Hindlimb muscle (tissue), 1 donor: ENCODE data around the gene PSMB7. TPM values are rescaled to one million over a fixed set of nuclear protein-coding genes. Genes with fewer than 3 reads are reported as not detected.

Experiments
- DNase-seq: peaks from one replicate; pipeline ENCODE4 v3.0.0-alpha.2; 2013
- polyA plus RNA-seq: library from polyadenylated mRNA; unstranded; fragments of 120-200 nt; gene quantifications from one replicate; pipeline ENCODE4 v1.2.1, GENCODE V29; 2013; ENCODE audit not compliant: insufficient read length

The PSMB7 gene
- polyA plus RNA-seq, 1 donor, result 188 TPM

DNA sequence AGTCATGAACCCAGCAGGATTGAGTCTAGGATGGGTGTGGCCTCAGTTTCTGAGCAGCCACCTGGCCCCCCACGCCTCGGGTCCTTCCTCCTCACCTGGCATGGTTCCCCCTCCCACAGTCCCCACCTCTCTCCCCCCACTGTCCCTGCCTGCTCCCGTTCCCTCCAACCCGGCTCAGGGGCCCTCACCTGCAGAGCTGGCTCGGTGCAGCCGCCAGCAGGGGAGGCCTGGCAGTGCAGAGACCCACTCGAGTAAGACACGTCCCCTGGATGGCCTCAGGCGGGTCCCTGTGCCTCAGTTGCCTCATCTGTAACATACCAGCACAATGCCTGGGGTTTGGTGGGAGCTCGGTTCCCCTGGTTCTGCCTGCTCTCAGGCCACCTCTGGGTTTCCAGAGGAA lies 91.3 kb downstream of the PSMB7 start:
- no peak for DNase-seq

DNA sequence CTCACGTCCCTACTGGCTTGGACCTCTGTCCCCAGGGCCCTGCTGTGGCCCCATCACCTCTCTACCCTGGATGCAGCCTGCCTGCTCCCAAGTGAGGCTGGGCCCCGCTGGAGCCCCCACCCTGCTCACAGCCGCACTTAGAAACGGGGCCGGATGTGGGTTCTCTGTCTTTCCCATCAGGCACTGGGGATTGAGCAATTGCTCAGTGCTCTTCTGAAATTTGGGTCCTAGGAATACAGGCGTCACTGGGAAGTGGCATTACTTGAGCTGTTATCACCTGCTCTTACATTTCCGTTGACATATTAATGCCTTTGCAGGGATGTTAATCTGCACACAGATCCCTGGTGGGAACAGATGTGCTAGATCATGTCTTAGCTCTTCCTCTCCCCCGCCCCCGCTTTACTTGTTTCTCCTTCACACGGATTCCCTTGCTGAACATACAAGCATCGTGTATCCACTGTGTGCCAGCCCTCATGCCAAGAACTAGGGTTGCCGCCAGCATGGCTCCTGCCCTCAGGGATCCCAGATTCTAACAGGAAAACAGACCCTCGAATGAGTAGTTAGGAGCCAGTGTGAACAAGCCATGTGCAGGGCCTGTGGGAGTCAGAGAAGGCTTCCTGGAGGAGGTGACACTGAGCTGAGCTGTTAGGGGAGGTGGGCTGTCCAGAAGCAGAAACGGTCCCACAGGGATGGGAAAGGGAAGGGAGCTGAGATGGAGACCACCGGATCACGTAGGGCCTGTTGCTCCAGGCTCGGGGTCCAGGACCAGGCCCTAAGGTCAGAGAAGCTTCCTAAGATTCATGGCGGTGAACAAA lies 92.4 kb downstream of the PSMB7 start:
- no peak for DNase-seq

DNA sequence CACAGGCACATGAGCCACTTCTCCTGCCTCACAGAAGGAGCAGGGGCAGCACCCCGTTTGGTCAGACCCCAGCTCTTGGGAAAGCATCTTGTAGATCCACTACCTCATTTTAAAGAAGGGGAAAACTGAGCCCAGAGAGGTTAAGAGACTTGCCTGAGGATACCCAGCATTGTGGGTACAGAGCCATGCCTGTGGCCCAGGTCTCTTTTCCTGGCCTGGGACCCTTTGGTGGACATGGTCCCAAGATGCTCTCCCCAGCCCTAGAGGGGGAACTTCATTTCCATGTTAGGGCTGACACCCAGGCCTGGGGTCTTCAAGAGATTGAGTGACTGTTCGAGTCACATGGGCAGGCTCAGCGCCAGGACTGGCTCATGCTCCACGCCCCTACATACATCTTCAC lies 93.3 kb downstream of the PSMB7 start:
- DNase-seq, result no peak

DNA sequence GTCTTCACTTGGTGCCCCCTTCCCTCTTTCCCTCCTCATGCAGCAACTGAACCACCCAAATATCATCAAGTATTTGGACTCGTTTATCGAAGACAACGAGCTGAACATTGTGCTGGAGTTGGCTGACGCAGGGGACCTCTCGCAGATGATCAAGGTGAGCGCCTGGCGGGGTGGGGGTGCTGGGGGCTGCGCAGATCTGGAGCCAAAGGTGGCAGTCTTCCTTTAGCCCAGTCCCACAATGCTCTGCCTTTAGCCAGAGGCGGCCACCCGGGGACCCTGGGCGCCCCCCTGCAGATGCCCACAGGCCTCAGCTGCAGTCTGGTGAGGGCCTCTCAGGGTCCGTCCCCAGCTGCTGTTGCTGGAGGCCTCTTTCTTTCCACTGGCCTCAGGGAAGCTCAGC lies 93.8 kb downstream of the PSMB7 start:
- DNase-seq, result no peak

DNA sequence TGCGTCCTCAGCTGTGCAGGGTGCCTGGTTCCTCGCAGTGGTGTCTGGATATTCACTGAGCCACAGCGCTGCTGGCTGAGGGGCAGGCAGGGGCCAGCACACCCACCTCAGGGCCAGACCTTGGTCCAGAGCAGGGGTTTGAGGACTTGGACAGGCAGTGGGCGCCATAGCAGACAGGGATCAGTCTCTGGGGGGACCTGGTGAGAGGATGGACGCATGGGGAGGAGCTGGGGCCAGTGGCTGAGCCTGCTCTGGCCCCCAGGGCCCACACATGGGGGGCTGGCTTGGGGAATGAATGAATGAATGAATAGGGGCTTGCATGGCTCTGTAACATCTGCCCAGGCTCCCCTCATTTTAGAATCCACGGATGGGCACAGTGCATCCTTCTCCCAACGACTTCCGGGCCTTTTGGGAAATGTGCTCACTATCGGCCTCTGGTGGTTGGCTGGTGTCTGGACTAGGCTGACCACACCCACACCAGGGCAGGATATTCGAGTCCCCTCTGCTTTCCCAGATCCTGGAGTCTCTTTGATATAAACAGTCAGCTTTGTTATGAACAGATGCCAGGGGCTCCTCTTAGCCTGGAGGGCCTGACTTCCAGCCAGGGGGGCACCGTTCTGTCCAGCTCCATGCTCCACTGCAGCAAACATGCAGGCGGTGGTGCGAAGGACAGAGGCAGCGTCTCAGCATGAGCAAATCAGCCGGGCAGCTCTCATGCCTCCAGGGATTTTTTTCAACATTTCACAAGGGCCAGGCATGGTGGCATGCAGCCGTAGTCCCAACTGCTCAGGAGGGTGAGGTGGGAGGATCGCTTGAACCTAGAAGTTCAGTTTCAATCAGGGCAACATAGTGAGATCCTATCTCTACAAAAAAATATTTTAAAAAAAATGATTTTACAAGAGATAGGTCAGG lies 94.9 kb downstream of the PSMB7 start:
- peak; percentile 57 for DNase-seq

DNA sequence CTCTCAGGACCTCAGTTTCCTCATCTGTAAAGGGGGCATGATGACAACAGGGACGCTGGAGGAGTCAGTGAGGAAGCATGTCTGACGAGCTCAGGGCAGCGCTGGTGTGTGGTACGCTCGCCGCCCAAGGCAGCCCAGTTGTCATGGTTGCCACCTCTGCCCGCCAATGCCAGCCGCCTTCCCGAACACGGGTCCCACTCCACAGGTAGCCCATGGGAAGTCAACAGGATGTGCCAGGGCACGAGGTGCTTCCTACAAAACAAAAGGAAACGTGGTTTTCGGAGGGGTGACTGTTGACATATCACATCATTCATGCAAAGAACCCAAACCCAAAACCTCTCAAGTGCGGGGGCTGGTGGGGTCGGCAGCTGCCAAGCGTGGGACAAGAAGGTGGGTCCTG lies 99.4 kb downstream of the PSMB7 start:
- DNase-seq, result no peak

DNA sequence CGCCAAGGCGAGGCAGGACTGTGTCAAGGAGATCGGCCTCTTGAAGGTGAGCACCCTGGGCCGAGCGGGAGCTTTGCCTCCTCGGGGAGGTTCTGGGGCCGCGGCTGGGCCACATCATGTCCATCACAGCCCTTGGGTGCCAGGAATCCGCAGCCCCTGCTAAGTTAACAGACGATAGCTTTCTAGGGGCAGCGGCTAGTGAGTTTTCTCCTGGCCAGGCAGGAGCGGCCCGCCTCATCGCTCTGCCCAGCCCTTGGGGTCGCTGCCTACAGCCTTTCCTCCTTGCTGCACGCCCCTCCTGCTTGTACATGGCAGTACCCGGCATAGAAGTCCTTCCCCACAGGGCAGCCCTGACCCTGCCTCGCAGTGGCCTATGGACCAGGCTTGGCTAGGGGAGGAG lies 101.3 kb downstream of the PSMB7 start:
- DNase-seq, result no peak

DNA sequence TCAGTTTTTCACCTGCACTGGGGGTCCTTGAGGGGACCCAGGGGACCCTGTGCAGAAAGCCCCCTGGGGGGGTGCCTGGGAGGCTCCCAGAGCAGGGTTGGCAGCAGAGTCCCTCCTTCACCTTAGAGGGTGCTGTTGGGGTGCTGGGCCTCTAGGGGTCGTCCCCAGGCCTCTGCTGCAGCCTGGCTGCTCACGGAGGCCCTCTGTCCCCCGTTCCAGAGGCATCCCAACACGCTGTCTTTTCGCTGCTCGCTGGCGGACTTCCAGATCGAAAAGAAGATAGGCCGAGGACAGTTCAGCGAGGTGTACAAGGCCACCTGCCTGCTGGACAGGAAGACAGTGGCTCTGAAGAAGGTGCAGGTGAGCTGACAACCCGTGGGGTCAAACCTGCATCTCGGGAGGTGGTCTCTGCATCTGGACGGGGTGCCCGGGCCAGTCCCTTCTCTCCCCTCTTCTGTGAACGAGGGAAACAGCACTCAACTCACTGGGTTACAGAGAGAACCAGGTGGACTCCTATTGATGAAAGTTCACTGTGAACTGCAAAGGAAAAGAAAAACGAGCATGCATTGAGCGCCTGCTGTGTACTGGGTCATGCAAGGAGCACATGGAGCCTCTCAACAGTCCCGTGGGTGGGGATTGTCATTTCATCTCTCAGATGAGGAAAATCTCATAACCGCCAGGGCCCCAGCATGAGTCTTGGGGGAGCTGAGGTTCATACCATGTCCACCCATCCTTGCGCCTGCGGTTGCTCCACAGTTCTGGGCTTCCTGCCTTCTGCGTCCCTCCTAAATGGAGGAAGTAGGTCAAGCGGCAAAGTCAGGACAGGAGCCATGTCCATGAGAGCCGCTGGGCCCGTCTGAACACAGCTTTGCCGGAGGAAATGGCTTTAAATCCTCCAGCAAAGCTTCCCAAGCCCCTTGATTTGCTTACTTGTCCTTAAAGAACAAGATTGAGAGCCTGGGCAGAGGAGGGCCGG lies 102.7 kb downstream of the PSMB7 start:
- DNase-seq, result no peak

DNA sequence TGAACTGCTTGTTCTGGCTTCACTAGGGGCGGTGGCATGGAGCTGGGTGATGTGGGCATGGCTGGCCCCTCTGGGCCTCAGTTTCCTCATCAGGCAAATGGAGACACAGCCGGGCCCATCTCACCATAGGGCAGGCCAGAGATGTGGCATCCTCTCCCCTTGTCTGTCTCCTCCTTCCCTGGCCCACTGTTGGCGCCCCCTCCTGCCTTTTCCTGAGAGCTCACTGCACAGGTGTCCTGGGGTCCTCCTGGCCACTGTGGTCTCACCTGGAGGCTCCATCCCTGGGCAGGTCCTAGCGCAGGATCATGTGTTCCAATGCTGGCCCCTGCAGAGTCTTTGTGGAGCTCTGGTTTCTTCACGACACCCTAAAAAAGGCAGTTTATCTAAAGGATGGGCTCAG lies 104.0 kb downstream of the PSMB7 start:
- DNase-seq, result no peak

DNA sequence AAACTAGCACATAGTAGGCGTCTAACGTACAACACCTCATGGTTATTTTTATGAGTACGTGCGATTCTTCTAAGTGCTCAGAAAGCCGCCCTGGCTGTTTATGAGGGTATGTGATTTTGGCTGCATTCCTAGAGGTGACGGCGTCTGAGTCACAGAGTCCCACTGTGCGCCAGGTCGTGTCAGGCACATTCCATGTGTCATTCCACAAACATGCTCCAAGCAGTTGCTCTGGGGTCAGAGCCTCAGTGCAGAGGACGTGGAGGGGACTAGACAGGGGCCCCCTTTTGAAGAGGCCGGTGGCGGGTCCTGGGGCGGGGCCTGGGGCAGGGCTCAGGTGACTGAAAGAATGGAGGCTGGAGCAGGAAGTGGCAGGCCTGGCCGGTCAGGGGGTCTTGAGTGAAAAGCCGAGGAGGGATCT lies 105.6 kb downstream of the PSMB7 start:
- no peak for DNase-seq

DNA sequence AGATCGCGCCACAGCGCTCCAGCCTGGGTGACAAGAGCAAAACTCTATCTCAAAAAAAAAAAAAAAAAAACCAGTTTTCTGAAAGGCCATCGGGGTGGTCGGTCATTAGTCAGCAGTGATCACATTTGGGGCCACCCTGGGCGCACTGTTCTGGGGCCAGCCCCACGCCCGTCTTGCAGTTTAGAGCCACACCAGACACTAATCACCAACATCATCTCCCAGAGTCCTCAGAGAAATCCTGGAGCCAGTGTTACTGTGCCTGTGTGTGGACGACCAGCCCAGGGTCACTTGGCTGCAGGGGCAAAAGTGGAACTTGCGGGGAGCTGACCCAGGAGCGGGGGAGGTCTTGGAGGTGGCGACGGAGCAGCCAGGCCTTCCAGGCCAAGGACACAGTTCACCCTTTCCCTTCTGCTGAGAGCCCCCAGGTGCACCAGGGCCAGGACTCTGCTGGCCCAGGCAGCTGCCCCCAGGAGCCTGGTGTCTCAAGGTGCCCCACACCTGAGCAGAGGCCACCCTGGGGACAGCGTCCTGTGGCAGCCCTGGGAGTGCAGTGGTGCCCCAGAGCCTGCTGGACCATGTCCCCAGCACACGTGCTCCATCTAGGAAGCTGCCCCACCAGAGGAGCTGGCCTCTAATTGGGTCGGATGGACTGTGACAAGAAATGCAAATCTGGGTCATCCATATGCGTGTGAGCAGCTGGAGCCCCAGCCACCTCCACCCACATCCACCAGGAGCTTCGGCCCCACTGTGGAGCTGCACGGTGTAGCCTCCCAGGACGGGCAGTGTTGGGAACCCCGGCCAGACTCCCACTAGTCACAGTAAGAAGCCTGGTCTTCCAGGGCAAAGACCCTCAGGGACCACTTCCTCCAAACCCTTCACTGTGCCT lies 106.4 kb downstream of the PSMB7 start:
- no peak for DNase-seq

DNA sequence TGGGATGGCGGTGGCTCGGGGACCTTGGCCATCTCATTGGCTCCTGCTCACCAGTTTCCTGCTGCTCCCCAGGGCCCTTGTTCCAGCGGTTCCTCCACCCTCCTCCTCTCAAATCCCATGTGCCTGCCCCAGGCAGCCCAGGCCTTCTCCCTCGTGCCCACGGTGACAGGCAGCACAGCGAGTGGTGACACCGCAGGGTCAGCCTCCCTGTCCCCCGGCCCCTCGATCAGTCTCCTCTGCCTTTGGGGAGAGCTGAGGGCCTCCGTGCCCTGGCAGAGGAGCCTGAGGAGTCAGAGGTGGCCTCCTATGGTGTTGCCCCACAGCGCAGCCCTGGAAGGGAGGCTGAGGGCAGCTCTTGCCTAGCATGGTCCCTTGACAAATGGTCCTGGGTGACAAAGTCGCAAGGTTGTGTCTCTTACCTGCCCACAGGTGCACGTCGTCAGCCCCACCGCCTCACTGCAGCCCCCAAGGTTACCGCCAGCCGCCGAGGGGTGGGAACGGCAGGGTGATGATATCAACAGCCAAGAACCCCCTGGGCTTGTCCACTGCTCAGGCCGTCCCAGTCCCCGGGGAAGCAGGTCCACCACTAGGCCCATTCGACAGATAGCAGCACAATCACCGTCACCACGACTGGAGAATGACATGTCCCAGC lies 107.7 kb downstream of the PSMB7 start:
- DNase-seq, result no peak

DNA sequence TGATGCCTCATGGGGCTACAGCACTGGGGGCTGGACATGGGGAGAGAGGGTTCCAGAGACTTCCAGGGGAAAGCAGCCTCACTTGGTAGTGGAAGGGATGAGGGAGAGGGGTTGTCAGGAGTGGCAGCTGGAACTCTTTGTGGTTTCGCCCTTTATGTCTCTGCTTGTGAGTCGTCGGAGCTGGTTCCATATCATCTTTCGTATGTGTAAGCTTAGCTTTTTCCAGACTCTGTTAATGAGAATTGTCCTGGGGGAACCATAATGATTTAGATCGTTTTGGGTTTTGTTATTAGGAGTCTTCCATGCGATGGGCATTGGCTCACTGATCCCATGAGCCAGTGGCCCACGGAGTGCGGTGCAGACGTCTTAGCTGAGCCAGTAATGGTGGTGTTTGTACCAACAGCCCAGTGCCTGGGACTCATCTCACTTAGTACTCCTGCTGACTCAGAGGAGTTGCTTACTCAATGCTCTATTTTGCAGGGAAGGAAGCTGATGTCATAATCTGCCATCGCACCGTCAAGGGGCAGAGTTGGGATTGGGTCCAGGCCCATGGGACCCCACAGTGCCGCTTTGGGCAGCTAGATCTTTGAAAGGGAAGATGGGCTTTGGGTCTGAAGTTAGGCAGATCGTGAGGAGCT lies 109.0 kb downstream of the PSMB7 start:
- no peak for DNase-seq

DNA sequence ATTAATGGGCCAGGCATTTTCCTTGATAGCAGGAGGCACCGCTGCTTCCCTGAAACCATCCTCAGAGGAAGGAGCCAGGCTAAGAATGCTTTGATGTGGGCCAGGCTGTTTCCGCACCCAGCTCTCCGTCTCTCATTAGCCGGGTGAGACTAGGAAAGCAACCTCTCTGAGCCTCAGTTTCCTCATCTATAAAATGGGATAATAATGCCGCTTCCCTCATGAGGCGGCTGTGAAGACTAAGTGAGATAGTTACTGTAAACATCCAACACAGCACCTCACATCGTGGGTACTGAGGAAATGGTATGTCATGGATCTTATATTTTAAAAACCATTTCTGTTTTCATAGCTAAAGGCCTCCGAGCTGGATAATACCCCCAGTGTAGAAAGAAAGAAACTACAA lies 111.0 kb downstream of the PSMB7 start:
- no peak for DNase-seq

DNA sequence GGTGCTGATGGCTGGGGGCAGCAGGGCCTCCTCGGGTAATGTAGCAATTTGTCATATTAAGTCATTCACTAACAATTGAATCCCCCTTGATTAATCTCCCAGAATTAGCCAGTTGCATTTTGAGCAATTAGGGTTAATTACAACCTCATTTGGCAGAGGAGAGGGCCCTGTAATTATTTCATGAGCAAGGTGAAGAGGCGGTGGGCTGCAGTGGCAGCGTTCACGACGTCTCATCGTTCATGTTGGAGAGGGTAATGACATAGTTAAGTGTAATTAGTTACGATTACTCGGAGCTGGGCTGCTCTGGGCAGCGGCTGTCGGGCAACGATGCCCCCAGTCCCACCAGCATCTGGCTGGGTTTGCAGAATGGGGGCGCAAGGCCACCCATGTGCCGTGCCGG lies 111.5 kb downstream of the PSMB7 start:
- no peak for DNase-seq

Other genes with a start within 250 kb of the PSMB7 start
- gene NEK6, start 157.5 kb downstream of the PSMB7 start, polyA plus RNA-seq, result 37.0 TPM
- not detected for gene ADGRD2, start 35.0 kb upstream of the PSMB7 start, polyA plus RNA-seq
- not detected for gene NR5A1, start 92.0 kb upstream of the PSMB7 start, polyA plus RNA-seq